ENCODE results near the gene RGS7.

GRCh38 chr1:240786880-240787279 is 570.1 kb downstream of the RGS7 start:
- no peak for TF ChIP-seq CTCF (IDR thresholded peaks at IDR 0.05)
- TF ChIP-seq EP300 (IDR thresholded peaks at IDR 0.05): no peak
- no peak for TF ChIP-seq POLR2AphosphoS5 (IDR thresholded peaks at IDR 0.05)

Measured in esophagus muscularis mucosa (tissue), 4 donors.